Measurements from ENCODE around the gene HRH4. TPM values are rescaled to one million over a fixed set of nuclear protein-coding genes. Genes with fewer than 3 reads are reported as not detected.

The HRH4 gene
- total RNA-seq, 1 donor from 2014 or later, result not detected

- no peak for DNase-seq (ENCODE audit: low read depth)
- Histone ChIP-seq H3K27me3 (ENCODE audit: control insufficient read depth, insufficient read depth, low read length) (no peaks in the 10 kb centered on the region), H3K4me3 (ENCODE audit: low read depth, low read length) (no peak overlapping the region), H3K36me3 (ENCODE audit: control insufficient read depth, insufficient read depth, low read length) (no peaks in the 10 kb centered on the region)
- no peak for TF ChIP-seq CTCF (IDR thresholded peaks at IDR 0.05; ENCODE audit: insufficient read depth, low read length, poor library complexity, severe bottlenecking)
These were observed 31.7 kb downstream of the HRH4 start for GRCh38 chr18:24491927-24492834.

GRCh38 chr18:24494586-24494985 lies 34.1 kb downstream of the HRH4 start:
- H3K27me3 ChIP-seq (ENCODE audit: control insufficient read depth, insufficient read depth, low read length), result no peaks in the 10 kb centered on the region
- no peak overlapping the region for H3K4me3 ChIP-seq (ENCODE audit: low read depth, low read length)
- no peak for TF ChIP-seq CTCF (IDR thresholded peaks at IDR 0.05; ENCODE audit: insufficient read depth, low read length, poor library complexity, severe bottlenecking)
- DNase-seq (ENCODE audit: low read depth), result no peak
- H3K36me3 ChIP-seq (ENCODE audit: control insufficient read depth, insufficient read depth, low read length), result no peaks in the 10 kb centered on the region

DNA sequence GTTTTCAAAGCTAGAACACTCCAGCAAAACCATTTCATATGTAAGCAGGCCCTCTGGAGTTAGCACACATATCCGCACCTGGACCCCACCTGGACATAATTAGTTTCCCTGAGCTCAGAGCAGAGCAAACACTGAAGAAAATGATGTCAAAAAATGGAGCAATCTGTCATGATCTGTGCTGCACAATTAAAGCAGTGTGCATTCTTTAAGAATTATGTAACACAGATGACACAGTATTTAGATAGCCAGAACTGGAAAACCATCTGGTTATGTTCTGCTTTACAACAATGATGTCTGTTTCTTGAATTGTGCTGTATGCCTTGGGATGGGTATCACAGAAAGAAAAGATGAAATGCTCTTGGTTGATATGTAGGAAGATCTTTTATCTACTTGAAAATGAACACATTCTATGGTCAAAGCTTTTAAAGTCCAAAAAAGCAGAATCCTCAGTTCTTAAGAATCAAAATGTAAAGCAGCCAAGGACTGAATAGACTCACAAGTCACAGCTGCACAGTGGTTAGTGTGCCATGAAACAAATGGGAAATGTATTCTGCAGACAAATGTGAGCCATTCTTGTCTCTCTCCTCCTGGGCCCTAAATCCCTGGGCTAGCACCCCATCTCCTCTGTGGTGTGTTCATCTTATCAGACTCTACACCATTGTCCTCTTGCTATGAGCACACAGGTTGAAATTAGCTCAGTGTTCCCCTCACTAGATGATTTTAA lies 36.8 kb downstream of the HRH4 start:
- H3K4me3 ChIP-seq (ENCODE audit: low read depth, low read length), result no peak overlapping the region
- DNase-seq (ENCODE audit: low read depth), result no peak
- no peak for TF ChIP-seq CTCF (IDR thresholded peaks at IDR 0.05; ENCODE audit: insufficient read depth, low read length, poor library complexity, severe bottlenecking)
- H3K36me3 ChIP-seq (ENCODE audit: control insufficient read depth, insufficient read depth, low read length), result no peaks in the 10 kb centered on the region
- H3K27me3 ChIP-seq (ENCODE audit: control insufficient read depth, insufficient read depth, low read length), result no peaks in the 10 kb centered on the region

DNA sequence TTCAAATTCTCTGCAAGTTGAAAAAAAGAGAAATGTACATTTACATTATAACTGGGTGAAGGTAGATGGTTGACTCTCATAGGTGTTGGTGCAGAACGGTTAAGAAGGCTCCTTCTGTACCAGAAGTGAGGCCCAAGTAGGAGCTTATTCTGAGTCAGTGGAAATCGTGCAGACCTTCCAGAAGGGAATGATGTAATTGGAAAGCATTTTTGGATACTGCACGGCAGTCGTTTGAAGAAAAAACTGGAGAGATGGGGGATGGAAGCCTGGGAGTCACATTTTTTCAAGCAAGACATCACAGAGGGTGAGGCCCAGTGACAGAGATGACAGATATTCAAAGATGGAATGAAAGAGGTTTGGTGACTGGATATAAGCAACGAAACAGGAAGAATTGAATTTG lies 39.4 kb downstream of the HRH4 start:
- H3K36me3 ChIP-seq (ENCODE audit: control insufficient read depth, insufficient read depth, low read length), result no peaks in the 10 kb centered on the region
- no peak for TF ChIP-seq CTCF (IDR thresholded peaks at IDR 0.05; ENCODE audit: insufficient read depth, low read length, poor library complexity, severe bottlenecking)
- H3K27me3 ChIP-seq (ENCODE audit: control insufficient read depth, insufficient read depth, low read length), result no peaks in the 10 kb centered on the region
- H3K4me3 ChIP-seq (ENCODE audit: low read depth, low read length), result no peak overlapping the region
- no peak for DNase-seq (ENCODE audit: low read depth)

DNA sequence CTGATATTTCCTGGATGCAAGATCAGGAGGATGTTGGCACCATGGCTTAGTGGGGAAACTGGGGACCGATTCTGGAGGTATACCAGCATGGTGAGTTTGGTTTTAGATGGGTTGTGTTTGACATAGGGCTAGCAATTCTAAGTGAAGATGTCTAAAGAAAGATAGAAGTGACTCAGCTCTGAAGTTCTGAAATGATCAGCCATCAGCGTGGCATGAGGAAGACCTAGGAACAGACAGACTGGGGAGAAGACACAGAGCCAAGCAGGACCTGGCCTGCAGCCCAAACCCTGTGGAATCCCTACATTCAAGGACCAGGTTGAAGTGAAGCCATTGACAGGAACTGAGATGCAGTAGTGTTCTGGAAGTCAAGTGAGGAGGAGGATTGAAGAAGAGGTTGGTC lies 39.8 kb downstream of the HRH4 start:
- no peak for TF ChIP-seq CTCF (IDR thresholded peaks at IDR 0.05; ENCODE audit: insufficient read depth, low read length, poor library complexity, severe bottlenecking)

More for the DNA sequence above, 39.8 kb downstream of the HRH4 start:
- Histone ChIP-seq H3K4me3 (ENCODE audit: low read depth, low read length) (no peak overlapping the region), H3K27me3 (ENCODE audit: control insufficient read depth, insufficient read depth, low read length) (no peaks in the 10 kb centered on the region), H3K36me3 (ENCODE audit: control insufficient read depth, insufficient read depth, low read length) (no peaks in the 10 kb centered on the region)
- no peak for DNase-seq (ENCODE audit: low read depth)
